HepG2 (cell line): ENCODE measurements around the gene EHD1. TPM values are rescaled to one million over a fixed set of nuclear protein-coding genes. Genes with fewer than 3 reads are reported as not detected.

ENCODE experiments used
- CHD4 ChIP-seq: fragments of 200-600 bp; sonication (generic); IDR thresholded peaks from 2 replicates; pipeline ENCODE4 v1.7.0; 2017; ENCODE audit warnings: mild to moderate bottlenecking, low read length, borderline replicate concordance
- EED ChIP-seq: sonication (generic); formaldehyde crosslinking; IDR thresholded peaks from 2 replicates; pipeline ENCODE4 v1.5.0; 2020; ENCODE audit warnings: mild to moderate bottlenecking, missing genetic modification reagents
- HNRNPUL1 ChIP-seq: fragments of 200-400 bp; formaldehyde crosslinking; IDR thresholded peaks from 2 replicates; pipeline ENCODE4 v1.6.1; 2017; ENCODE audit warnings: low read depth, mild to moderate bottlenecking, low read length, moderate library complexity
- KDM4B ChIP-seq: sonication (generic); formaldehyde crosslinking; IDR thresholded peaks from 2 replicates; pipeline ENCODE4 v1.4.0; 2020; ENCODE audit warnings: missing genetic modification reagents
- TOPORS ChIP-seq: sonication (generic); formaldehyde crosslinking; IDR thresholded peaks from 2 replicates; pipeline ENCODE4 v1.8.0; 2023; ENCODE audit warnings: mild to moderate bottlenecking, missing genetic modification reagents
- ZNF234 ChIP-seq: sonication (generic); formaldehyde crosslinking; conservative IDR thresholded peaks from 2 replicates; pipeline ENCODE4 v1.5.1; 2020; ENCODE audit warnings: mild to moderate bottlenecking, missing genetic modification reagents
- ZNF329 ChIP-seq: sonication (generic); formaldehyde crosslinking; IDR thresholded peaks from 2 replicates; pipeline ENCODE4 v1.9.0; 2021; ENCODE audit warnings: low read depth, mild to moderate bottlenecking, missing genetic modification reagents
- ZNF337 ChIP-seq: sonication (generic); formaldehyde crosslinking; IDR thresholded peaks from 2 replicates; pipeline ENCODE4 v1.5.1; 2020; ENCODE audit warnings: missing genetic modification reagents, low read depth, mild to moderate bottlenecking, borderline replicate concordance
- polyA plus RNA-seq, 8 experiments: library from polyadenylated mRNA; depleted of rRNA in 3 of 8; stranded (reverse) in 7 of 8; unstranded in 1 of 8; fragments of >200 nt; fragmentation: Illumina TruSeq in 4 of 8; extraction: Trizol in 4 of 8; gene quantifications; 2 replicates each; pipeline versions ENCODE4 v1.2.1 to v1.2.3, GENCODE V29; 2011 to 2016; ENCODE audit warnings: low read depth in 4 of 8, missing spikeins in 1 of 8, mixed read lengths in 1 of 8; ENCODE audit not compliant: insufficient read depth in 1 of 8
- total RNA-seq, 5 experiments: library from RNA; depleted of rRNA; stranded (reverse); fragments of >200 nt; fragmentation: Illumina TruSeq; extraction: Trizol; gene quantifications; 2 replicates each; pipeline ENCODE4 v1.2.3, GENCODE V29; 2016; ENCODE audit warnings: low read depth in 1 of 5
- TF ChIP-seq, protein P1 (sequence below): sonication (generic); formaldehyde crosslinking; IDR thresholded peaks from 2 replicates; pipeline ENCODE4 v1.4.0; 2020; ENCODE audit warnings: missing genetic modification reagents, borderline replicate concordance
- TF ChIP-seq, protein P2 (sequence below): sonication (generic); formaldehyde crosslinking; IDR thresholded peaks from 2 replicates; pipeline ENCODE4 v1.9.0; 2021; ENCODE audit warnings: mild to moderate bottlenecking, missing genetic modification reagents
- TF ChIP-seq, protein P3 (sequence below): sonication (generic); formaldehyde crosslinking; IDR thresholded peaks from 2 replicates; pipeline ENCODE4 v1.8.1; 2023; ENCODE audit warnings: missing genetic modification reagents, mild to moderate bottlenecking, borderline replicate concordance
- TF ChIP-seq, protein P4 (sequence below): sonication (generic); formaldehyde crosslinking; IDR thresholded peaks from 2 replicates; pipeline ENCODE4 v1.4.0; 2020; ENCODE audit warnings: missing genetic modification reagents, borderline replicate concordance

EHD1 gene
- total and polyA plus RNA-seq, 2 of the 13 experiments (the other 11 are each of a cell fraction or from before 2014, with no cell fraction given), result 23.6 to 26.6 TPM

DNA sequence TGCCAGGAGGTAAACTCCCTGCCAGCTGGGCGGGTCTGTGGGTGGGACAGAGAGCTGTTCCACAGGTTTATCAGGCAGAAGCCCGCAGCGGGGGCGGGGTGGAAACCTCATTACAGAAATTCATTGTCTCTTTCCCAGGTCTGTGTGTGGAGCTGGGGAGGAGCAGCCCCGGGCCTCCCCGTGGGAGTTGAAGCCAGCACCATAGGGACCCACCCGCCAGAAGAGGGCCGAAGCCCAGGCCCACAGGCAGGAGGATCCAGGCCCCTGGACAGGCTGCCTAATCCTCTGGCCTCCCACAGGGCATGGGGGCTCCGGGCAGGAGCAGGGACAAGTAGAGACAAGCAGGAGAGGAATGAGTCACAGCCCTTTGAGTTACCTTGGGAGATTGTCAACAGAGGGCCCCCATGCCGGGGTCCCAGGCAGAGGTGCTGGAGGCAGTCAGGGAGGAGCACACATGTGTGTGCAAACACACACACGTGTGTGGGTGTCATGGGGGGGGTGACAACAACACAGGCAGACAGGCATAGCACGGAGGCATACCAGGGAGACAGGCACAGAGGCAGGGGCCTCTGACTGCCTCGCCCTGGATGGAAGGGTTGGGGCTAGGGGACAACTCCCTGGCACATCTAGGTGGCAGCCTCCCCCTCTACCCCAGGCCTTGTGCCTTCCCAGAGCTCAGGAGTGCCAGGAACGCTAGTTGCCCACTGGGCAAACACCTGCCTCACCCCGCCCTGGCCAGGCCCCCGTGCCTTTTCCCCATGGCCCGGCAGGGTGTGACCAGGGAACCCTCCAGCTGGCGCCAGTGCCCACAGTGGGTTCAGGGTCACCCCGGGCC is 35.4 kb downstream of the EHD1 start (continued):
- TF ChIP-seq, protein P1, sequence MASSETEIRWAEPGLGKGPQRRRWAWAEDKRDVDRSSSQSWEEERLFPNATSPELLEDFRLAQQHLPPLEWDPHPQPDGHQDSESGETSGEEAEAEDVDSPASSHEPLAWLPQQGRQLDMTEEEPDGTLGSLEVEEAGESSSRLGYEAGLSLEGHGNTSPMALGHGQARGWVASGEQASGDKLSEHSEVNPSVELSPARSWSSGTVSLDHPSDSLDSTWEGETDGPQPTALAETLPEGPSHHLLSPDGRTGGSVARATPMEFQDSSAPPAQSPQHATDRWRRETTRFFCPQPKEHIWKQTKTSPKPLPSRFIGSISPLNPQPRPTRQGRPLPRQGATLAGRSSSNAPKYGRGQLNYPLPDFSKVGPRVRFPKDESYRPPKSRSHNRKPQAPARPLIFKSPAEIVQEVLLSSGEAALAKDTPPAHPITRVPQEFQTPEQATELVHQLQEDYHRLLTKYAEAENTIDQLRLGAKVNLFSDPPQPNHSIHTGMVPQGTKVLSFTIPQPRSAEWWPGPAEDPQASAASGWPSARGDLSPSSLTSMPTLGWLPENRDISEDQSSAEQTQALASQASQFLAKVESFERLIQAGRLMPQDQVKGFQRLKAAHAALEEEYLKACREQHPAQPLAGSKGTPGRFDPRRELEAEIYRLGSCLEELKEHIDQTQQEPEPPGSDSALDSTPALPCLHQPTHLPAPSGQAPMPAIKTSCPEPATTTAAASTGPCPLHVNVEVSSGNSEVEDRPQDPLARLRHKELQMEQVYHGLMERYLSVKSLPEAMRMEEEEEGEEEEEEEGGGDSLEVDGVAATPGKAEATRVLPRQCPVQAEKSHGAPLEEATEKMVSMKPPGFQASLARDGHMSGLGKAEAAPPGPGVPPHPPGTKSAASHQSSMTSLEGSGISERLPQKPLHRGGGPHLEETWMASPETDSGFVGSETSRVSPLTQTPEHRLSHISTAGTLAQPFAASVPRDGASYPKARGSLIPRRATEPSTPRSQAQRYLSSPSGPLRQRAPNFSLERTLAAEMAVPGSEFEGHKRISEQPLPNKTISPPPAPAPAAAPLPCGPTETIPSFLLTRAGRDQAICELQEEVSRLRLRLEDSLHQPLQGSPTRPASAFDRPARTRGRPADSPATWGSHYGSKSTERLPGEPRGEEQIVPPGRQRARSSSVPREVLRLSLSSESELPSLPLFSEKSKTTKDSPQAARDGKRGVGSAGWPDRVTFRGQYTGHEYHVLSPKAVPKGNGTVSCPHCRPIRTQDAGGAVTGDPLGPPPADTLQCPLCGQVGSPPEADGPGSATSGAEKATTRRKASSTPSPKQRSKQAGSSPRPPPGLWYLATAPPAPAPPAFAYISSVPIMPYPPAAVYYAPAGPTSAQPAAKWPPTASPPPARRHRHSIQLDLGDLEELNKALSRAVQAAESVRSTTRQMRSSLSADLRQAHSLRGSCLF (CRISPR knock-in tag), result no peak
- no peak for TF ChIP-seq ZNF337 (CRISPR knock-in tag)
- TF ChIP-seq CHD4, result no peak
- TF ChIP-seq EED (CRISPR knock-in tag), result no peak
- no peak for TF ChIP-seq ZNF234 (CRISPR knock-in tag)
- TF ChIP-seq, protein P2, sequence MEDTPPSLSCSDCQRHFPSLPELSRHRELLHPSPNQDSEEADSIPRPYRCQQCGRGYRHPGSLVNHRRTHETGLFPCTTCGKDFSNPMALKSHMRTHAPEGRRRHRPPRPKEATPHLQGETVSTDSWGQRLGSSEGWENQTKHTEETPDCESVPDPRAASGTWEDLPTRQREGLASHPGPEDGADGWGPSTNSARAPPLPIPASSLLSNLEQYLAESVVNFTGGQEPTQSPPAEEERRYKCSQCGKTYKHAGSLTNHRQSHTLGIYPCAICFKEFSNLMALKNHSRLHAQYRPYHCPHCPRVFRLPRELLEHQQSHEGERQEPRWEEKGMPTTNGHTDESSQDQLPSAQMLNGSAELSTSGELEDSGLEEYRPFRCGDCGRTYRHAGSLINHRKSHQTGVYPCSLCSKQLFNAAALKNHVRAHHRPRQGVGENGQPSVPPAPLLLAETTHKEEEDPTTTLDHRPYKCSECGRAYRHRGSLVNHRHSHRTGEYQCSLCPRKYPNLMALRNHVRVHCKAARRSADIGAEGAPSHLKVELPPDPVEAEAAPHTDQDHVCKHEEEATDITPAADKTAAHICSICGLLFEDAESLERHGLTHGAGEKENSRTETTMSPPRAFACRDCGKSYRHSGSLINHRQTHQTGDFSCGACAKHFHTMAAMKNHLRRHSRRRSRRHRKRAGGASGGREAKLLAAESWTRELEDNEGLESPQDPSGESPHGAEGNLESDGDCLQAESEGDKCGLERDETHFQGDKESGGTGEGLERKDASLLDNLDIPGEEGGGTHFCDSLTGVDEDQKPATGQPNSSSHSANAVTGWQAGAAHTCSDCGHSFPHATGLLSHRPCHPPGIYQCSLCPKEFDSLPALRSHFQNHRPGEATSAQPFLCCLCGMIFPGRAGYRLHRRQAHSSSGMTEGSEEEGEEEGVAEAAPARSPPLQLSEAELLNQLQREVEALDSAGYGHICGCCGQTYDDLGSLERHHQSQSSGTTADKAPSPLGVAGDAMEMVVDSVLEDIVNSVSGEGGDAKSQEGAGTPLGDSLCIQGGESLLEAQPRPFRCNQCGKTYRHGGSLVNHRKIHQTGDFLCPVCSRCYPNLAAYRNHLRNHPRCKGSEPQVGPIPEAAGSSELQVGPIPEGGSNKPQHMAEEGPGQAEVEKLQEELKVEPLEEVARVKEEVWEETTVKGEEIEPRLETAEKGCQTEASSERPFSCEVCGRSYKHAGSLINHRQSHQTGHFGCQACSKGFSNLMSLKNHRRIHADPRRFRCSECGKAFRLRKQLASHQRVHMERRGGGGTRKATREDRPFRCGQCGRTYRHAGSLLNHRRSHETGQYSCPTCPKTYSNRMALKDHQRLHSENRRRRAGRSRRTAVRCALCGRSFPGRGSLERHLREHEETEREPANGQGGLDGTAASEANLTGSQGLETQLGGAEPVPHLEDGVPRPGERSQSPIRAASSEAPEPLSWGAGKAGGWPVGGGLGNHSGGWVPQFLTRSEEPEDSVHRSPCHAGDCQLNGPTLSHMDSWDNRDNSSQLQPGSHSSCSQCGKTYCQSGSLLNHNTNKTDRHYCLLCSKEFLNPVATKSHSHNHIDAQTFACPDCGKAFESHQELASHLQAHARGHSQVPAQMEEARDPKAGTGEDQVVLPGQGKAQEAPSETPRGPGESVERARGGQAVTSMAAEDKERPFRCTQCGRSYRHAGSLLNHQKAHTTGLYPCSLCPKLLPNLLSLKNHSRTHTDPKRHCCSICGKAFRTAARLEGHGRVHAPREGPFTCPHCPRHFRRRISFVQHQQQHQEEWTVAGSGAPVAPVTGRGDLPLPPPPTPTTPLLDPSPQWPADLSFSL, result no peak
- TF ChIP-seq HNRNPUL1, result no peak
- TF ChIP-seq, protein P3, sequence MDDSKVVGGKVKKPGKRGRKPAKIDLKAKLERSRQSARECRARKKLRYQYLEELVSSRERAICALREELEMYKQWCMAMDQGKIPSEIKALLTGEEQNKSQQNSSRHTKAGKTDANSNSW (CRISPR knock-in tag), result no peak
- no peak for TF ChIP-seq KDM4B (CRISPR knock-in tag)
- TF ChIP-seq, protein P4, sequence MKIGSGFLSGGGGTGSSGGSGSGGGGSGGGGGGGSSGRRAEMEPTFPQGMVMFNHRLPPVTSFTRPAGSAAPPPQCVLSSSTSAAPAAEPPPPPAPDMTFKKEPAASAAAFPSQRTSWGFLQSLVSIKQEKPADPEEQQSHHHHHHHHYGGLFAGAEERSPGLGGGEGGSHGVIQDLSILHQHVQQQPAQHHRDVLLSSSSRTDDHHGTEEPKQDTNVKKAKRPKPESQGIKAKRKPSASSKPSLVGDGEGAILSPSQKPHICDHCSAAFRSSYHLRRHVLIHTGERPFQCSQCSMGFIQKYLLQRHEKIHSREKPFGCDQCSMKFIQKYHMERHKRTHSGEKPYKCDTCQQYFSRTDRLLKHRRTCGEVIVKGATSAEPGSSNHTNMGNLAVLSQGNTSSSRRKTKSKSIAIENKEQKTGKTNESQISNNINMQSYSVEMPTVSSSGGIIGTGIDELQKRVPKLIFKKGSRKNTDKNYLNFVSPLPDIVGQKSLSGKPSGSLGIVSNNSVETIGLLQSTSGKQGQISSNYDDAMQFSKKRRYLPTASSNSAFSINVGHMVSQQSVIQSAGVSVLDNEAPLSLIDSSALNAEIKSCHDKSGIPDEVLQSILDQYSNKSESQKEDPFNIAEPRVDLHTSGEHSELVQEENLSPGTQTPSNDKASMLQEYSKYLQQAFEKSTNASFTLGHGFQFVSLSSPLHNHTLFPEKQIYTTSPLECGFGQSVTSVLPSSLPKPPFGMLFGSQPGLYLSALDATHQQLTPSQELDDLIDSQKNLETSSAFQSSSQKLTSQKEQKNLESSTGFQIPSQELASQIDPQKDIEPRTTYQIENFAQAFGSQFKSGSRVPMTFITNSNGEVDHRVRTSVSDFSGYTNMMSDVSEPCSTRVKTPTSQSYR (CRISPR knock-in tag), result no peak
- no peak for TF ChIP-seq ZNF329
- TF ChIP-seq TOPORS (CRISPR knock-in tag), result no peak
